IMR-90 (cell line): Measurements from ENCODE around the gene RAB11FIP3. TPM values are rescaled to one million over a fixed set of nuclear protein-coding genes. Genes with fewer than 3 reads are reported as not detected.
A peak's percentile ranks its signal among the peaks of the same experiment; 100 is the strongest.

ENCODE experiments used
- ATAC-seq: fragments of 200-7000 bp; cut with Tn5 transposase; 2 replicates; pipeline ENCODE4 v1.9.1; 2020; ENCODE audit warnings: low read depth, mild to moderate bottlenecking, moderate library complexity
- BruUV-seq: library from RNA; stranded (reverse); fragments of 400-500 nt; replicated peaks from 2 replicates; lab custom pipeline; 2021; lab: Mats Ljungman, UMichigan
- CTCF ChIA-PET: fragments of 300-600 bp; formaldehyde crosslinking; extraction: SDS; loops from one replicate; lab custom pipeline; 2021; ENCODE audit warnings: antibody characterized with exemption; lab: Yijun Ruan, JAX
- POLR2A ChIA-PET: fragments of 300-600 bp; sonication (Branson Sonifier 250); formaldehyde crosslinking; loops from one replicate; lab custom pipeline; 2022; ENCODE audit warnings: antibody characterized with exemption; ENCODE audit not compliant: unreplicated experiment; lab: Charles Lee
- DNase-seq: peaks from one replicate; pipeline ENCODE4 v3.0.0; 2013
- H2AFZ ChIP-seq: replicated peaks from 2 replicates; pipeline ENCODE3; 2013; ENCODE audit warnings: low read length, mild to moderate bottlenecking; ENCODE audit not compliant: poor library complexity
- H2AK5ac ChIP-seq: 2 replicates; pipeline ENCODE4 v1.6.1; 2013; ENCODE audit warnings: low read depth, low read length, inconsistent platforms
- H2AK9ac ChIP-seq: replicated peaks from 2 replicates; pipeline ENCODE3; 2013; ENCODE audit warnings: mild to moderate bottlenecking, low read depth, low read length, moderate library complexity; ENCODE audit not compliant: poor library complexity
- H2BK120ac ChIP-seq: 2 replicates; pipeline ENCODE4 v1.6.1; 2013; ENCODE audit warnings: low read depth, low read length, inconsistent platforms
- H2BK15ac ChIP-seq: 3 replicates; pipeline ENCODE4 v1.6.1; 2013; ENCODE audit warnings: low read depth, low read length, inconsistent platforms
- H2BK20ac ChIP-seq: 2 replicates; pipeline ENCODE4 v1.6.1; 2013; ENCODE audit warnings: low read depth, mild to moderate bottlenecking, inconsistent platforms, low read length, moderate library complexity
- H2BK5ac ChIP-seq: 2 replicates; pipeline ENCODE4 v1.6.1; 2013; ENCODE audit warnings: mild to moderate bottlenecking, low read depth, low read length, inconsistent platforms; ENCODE audit not compliant: poor library complexity, severe bottlenecking
- H3K14ac ChIP-seq: replicated peaks from 2 replicates; pipeline ENCODE4 v1.6.1; 2013; ENCODE audit warnings: low read depth, low read length, inconsistent platforms
- H3K18ac ChIP-seq: 2 replicates; pipeline ENCODE4 v1.6.1; 2013; ENCODE audit warnings: low read depth, low read length, control low read depth
- H3K23ac ChIP-seq: 2 replicates; pipeline ENCODE4 v1.6.1; 2013; ENCODE audit warnings: low read depth, low read length, inconsistent platforms
- H3K27ac ChIP-seq: 2 replicates; pipeline ENCODE4 v1.5.1; 2013; ENCODE audit warnings: mild to moderate bottlenecking, control low read depth, low read length; ENCODE audit not compliant: insufficient read depth
- H3K27me3 ChIP-seq: 2 replicates; pipeline ENCODE4 v1.6.1; 2013; ENCODE audit warnings: low read length; ENCODE audit not compliant: control insufficient read depth, insufficient read depth
- H3K36me3 ChIP-seq: 2 replicates; pipeline ENCODE4 v1.6.1; 2013; ENCODE audit warnings: low read length, mixed read lengths; ENCODE audit not compliant: control insufficient read depth, insufficient read depth
- H3K4ac ChIP-seq: 2 replicates; pipeline ENCODE4 v1.6.1; 2013; ENCODE audit warnings: low read depth, low read length, inconsistent platforms
- H3K4me1 ChIP-seq: 2 replicates; pipeline ENCODE4 v1.6.1; 2013; ENCODE audit warnings: low read length, mixed read lengths; ENCODE audit not compliant: control insufficient read depth, insufficient read depth
- H3K4me2 ChIP-seq: 2 replicates; pipeline ENCODE4 v1.6.1; 2013; ENCODE audit warnings: low read depth, mild to moderate bottlenecking, control low read depth, low read length, moderate library complexity
- H3K4me3 ChIP-seq: 2 replicates; pipeline ENCODE4 v1.5.1; 2013; ENCODE audit warnings: low read depth, mild to moderate bottlenecking, control low read depth, low read length, moderate library complexity; ENCODE audit not compliant: insufficient read depth
- H3K56ac ChIP-seq: 2 replicates; pipeline ENCODE4 v1.6.1; 2013; ENCODE audit warnings: low read length, inconsistent platforms; ENCODE audit not compliant: insufficient read depth; ENCODE audit errors: extremely low read depth
- H3K79me1 ChIP-seq, 2 experiments: 2 replicates each; pipeline ENCODE4 v1.6.1; 2013; ENCODE audit warnings: low read length in 2 of 2, inconsistent platforms in 1 of 2, low read depth in 1 of 2
- H3K9ac ChIP-seq: 2 replicates; pipeline ENCODE4 v1.6.1; 2013; ENCODE audit warnings: low read depth, low read length, control low read depth
- H3K9me1 ChIP-seq: 2 replicates; pipeline ENCODE4 v1.6.1; 2013; ENCODE audit warnings: low read length, inconsistent platforms; ENCODE audit not compliant: insufficient read depth
- H3K9me3 ChIP-seq: 2 replicates; pipeline ENCODE4 v1.6.1; 2013; ENCODE audit warnings: low read length; ENCODE audit not compliant: control insufficient read depth, insufficient read depth
- H4K20me1 ChIP-seq: 2 replicates; pipeline ENCODE4 v1.6.1; 2013; ENCODE audit warnings: low read length, inconsistent platforms; ENCODE audit not compliant: insufficient read depth
- H4K5ac ChIP-seq: 2 replicates; pipeline ENCODE4 v1.6.1; 2013; ENCODE audit warnings: mild to moderate bottlenecking, low read depth, low read length, control low read depth
- H4K8ac ChIP-seq, 2 experiments: 2 replicates each; pipeline ENCODE4 v1.6.1; 2013; ENCODE audit warnings: low read depth in 2 of 2, low read length in 2 of 2, control low read depth in 1 of 2, inconsistent platforms in 1 of 2
- H4K91ac ChIP-seq: 2 replicates; pipeline ENCODE4 v1.6.1; 2013; ENCODE audit warnings: low read depth, low read length, inconsistent platforms; ENCODE audit not compliant: insufficient read depth
- BHLHE40 ChIP-seq: fragments of 150-350 bp; IDR thresholded peaks from 2 replicates; pipeline ENCODE4 v1.6.1; 2016; ENCODE audit warnings: mild to moderate bottlenecking, low read depth, low read length
- CEBPB ChIP-seq: IDR thresholded peaks from 2 replicates; pipeline ENCODE4 v1.6.1; 2012; ENCODE audit warnings: low read depth, low read length, improper control_type of control experiment
- CTCF ChIP-seq: conservative IDR thresholded peaks from 2 replicates; pipeline ENCODE4 v1.5.1; 2012; ENCODE audit warnings: mild to moderate bottlenecking, low read depth, low read length, improper control_type of control experiment
- ELK1 ChIP-seq: fragments of 150-350 bp; IDR thresholded peaks from 2 replicates; pipeline ENCODE4 v1.6.1; 2016; ENCODE audit warnings: low read depth, mild to moderate bottlenecking, low read length, moderate library complexity, borderline replicate concordance
- MAFK ChIP-seq: IDR thresholded peaks from 2 replicates; pipeline ENCODE4 v1.6.1; 2012; ENCODE audit warnings: low read depth, low read length, improper control_type of control experiment
- MAZ ChIP-seq: IDR thresholded peaks from 2 replicates; pipeline ENCODE4 v1.6.1; 2012; ENCODE audit warnings: low read depth, mild to moderate bottlenecking, low read length, improper control_type of control experiment, moderate library complexity, borderline replicate concordance
- MXI1 ChIP-seq: IDR thresholded peaks from 2 replicates; pipeline ENCODE4 v1.6.1; 2012; ENCODE audit warnings: low read depth, mild to moderate bottlenecking, low read length, moderate library complexity, borderline replicate concordance
- NFE2L2 ChIP-seq: fragments of 150-350 bp; IDR thresholded peaks from 2 replicates; pipeline ENCODE4 v1.6.1; 2016; ENCODE audit warnings: low read depth, mild to moderate bottlenecking, low read length
- POLR2A ChIP-seq: IDR thresholded peaks from 2 replicates; pipeline ENCODE4 v1.6.1; 2012; ENCODE audit warnings: mild to moderate bottlenecking, low read depth, low read length
- RAD21 ChIP-seq: IDR thresholded peaks from 2 replicates; pipeline ENCODE4 v1.6.1; 2012; ENCODE audit warnings: low read length, improper control_type of control experiment
- RFX5 ChIP-seq: IDR thresholded peaks from 2 replicates; pipeline ENCODE4 v1.8.0; 2012; ENCODE audit warnings: low read depth, mild to moderate bottlenecking, low read length, moderate library complexity
- SMC3 ChIP-seq: fragments of 150-350 bp; IDR thresholded peaks from 2 replicates; pipeline ENCODE4 v1.6.1; 2016; ENCODE audit warnings: low read depth, mild to moderate bottlenecking, antibody characterized with exemption, low read length, moderate library complexity
- USF2 ChIP-seq: fragments of 150-350 bp; IDR thresholded peaks from 2 replicates; pipeline ENCODE4 v1.6.1; 2017; ENCODE audit warnings: mild to moderate bottlenecking, antibody characterized with exemption, low read length, low read depth
- WGBS, 2 experiments: methylation state at CpG; one replicate each; pipeline versions ENCODE4 v1.1.5 to v1.1.7; 2013; ENCODE audit warnings: missing lambda C conversion rate in 2 of 2; ENCODE audit not compliant: insufficient read length in 1 of 2; ENCODE audit errors: extremely low coverage in 2 of 2; 5-methylcytosine and 5-hydroxymethylcytosine counted together
- dilution Hi-C: fragments of 300-500 bp; cut with HindIII; formaldehyde crosslinking; loops from one replicate; pipeline ENCODE4 v1.14.3; 2018; ENCODE audit warnings: low sequenced_read_pairs; ENCODE audit not compliant: unreplicated experiment
- in situ Hi-C: fragments of 300-500 bp; cut with MboI; formaldehyde crosslinking; loops from 3 replicates; pipeline ENCODE4 v1.14.3; 2019; ENCODE audit warnings: low sequenced_read_pairs, inconsistent platforms, mixed read lengths
- intact Hi-C: fragments of 100-400 bp; cut with micrococcal nuclease; formaldehyde crosslinking; loops from 2 replicates; pipeline ENCODE4 v1.10.0; 2022
- polyA plus RNA-seq, 3 experiments: library from polyadenylated mRNA; depleted of rRNA; stranded (reverse); fragments of >200 nt; gene quantifications; 2 replicates each; pipeline ENCODE4 v1.2.3, GENCODE V29; 2012; ENCODE audit warnings: low replicate concordance in 1 of 3
- total RNA-seq: library from RNA; depleted of rRNA; stranded (reverse); fragments of >200 nt; gene quantifications from 2 replicates; pipeline ENCODE4 v1.2.3, GENCODE V29; 2012

The RAB11FIP3 gene
- total and polyA plus RNA-seq, 2 of the 4 experiments (the other 2 are of a cell fraction) = 7.5 to 22.5 TPM

GRCh38 chr16:430904-431303, 5.5 kb downstream of the RAB11FIP3 start:
- Histone ChIP-seq H2BK20ac (no peak overlapping the region), H3K4me2 (no peak overlapping the region), H2AK9ac (no peak overlapping the region), H2BK5ac (no peak overlapping the region), H2AK5ac (no peak overlapping the region), H3K27me3 (no peaks in the 10 kb centered on the region), H3K23ac (peak overlapping the region; percentile 64; the same call in 1 of the 2 replicates), H3K79me1 (peaks cover 27 to 64% of the 10 kb centered on the region in 2 experiments), H3K4me3 (no peak overlapping the region), H3K18ac (no peak overlapping the region), H3K27ac (no peak overlapping the region), H2BK120ac (no peak overlapping the region), H3K56ac (no peak overlapping the region), H4K5ac (no peak overlapping the region), H3K9ac (no peak overlapping the region), H2AFZ (no peak overlapping the region), H3K36me3 (peaks cover 5% of the 10 kb centered on the region), H3K9me3 (no peaks in the 10 kb centered on the region), H3K4ac (no peak overlapping the region), H4K20me1 (peaks cover 50% of the 10 kb centered on the region), H4K91ac (no peak overlapping the region), H2BK15ac (no peak overlapping the region), H3K14ac (no peak overlapping the region), H4K8ac (no peak overlapping the region), H3K9me1 (peaks cover 11% of the 10 kb centered on the region), H3K4me1 (peaks cover 7% of the 10 kb centered on the region)
- intact Hi-C loops = no loop called here
- BruUV-seq = no TSS peak
- dilution Hi-C loops = no loop called here
- TF ChIP-seq BHLHE40 = no peak
- no peak for TF ChIP-seq USF2
- TF ChIP-seq CTCF = no peak
- TF ChIP-seq NFE2L2 = no peak
- TF ChIP-seq RFX5 = no peak
- no peak for TF ChIP-seq CEBPB
- no peak for TF ChIP-seq POLR2A
- TF ChIP-seq SMC3 = no peak
- no peak for TF ChIP-seq RAD21
- no peak for TF ChIP-seq MAZ
- TF ChIP-seq MAFK = no peak
- no peak for TF ChIP-seq ELK1
- TF ChIP-seq MXI1 = no peak
- DNase-seq (no peak), ATAC-seq (no peak)
- 100% methylated on average over 4 of the region's 7 CpGs; no CpG with 5 or more reads in 1 of the 2 experiments for WGBS, 2 experiments
- POLR2A ChIA-PET = no interaction called here
- CTCF ChIA-PET = no interaction called here
- in situ Hi-C loops = no loop called here
